H1 (cell line): Measurements from ENCODE around the gene KIF5A. TPM values are rescaled to one million over a fixed set of nuclear protein-coding genes. Genes with fewer than 3 reads are reported as not detected.

ENCODE experiments used
- GABPA ChIP-seq: IDR thresholded peaks from 2 replicates; pipeline ENCODE4 v1.6.1; 2011; ENCODE audit warnings: mild to moderate bottlenecking, low read length, moderate library complexity, borderline replicate concordance; ENCODE audit not compliant: insufficient read depth
- JUN ChIP-seq: IDR thresholded peaks from 2 replicates; pipeline ENCODE4 v1.6.1; 2011; ENCODE audit warnings: low read depth, mild to moderate bottlenecking, improper control_type of control experiment, low read length
- KDM5A ChIP-seq: fragments of 200-600 bp; IDR thresholded peaks from 2 replicates; pipeline ENCODE4 v1.7.1; 2012; ENCODE audit warnings: mild to moderate bottlenecking, low read length, inconsistent platforms, mixed read lengths
- polyA plus RNA-seq, 7 experiments: library from polyadenylated mRNA; depleted of rRNA in 3 of 7; stranded (reverse) in 5 of 7; unstranded in 2 of 7; fragments of >200 nt in 5 of 7; fragments of 200-250 nt in 2 of 7; gene quantifications; 1 replicate in 5 of 7; 2 replicates in 1 of 7; 4 replicates in 1 of 7; pipeline versions ENCODE4 v1.2.1 to v1.2.3, GENCODE V29; 2011 to 2013; ENCODE audit warnings: missing spikeins in 2 of 7, mixed read lengths in 2 of 7
- total RNA-seq: library from RNA; stranded (reverse); fragmentation: NEBNext Ultra II Directional; extraction: Animal tissue kit (Norgen Biotek cat#: 25700); gene quantifications from 2 replicates; pipeline ENCODE4 v1.2.1, GENCODE V29; 2021
- TF ChIP-seq, protein P1 (sequence below): IDR thresholded peaks from 2 replicates; pipeline ENCODE4 v1.6.1; 2012; ENCODE audit warnings: inconsistent platforms

Gene KIF5A
- total and polyA plus RNA-seq, 2 of the 8 experiments (the other 6 are each of a cell fraction or from before 2014, with no cell fraction given): 10.7 to 21.9 TPM

DNA sequence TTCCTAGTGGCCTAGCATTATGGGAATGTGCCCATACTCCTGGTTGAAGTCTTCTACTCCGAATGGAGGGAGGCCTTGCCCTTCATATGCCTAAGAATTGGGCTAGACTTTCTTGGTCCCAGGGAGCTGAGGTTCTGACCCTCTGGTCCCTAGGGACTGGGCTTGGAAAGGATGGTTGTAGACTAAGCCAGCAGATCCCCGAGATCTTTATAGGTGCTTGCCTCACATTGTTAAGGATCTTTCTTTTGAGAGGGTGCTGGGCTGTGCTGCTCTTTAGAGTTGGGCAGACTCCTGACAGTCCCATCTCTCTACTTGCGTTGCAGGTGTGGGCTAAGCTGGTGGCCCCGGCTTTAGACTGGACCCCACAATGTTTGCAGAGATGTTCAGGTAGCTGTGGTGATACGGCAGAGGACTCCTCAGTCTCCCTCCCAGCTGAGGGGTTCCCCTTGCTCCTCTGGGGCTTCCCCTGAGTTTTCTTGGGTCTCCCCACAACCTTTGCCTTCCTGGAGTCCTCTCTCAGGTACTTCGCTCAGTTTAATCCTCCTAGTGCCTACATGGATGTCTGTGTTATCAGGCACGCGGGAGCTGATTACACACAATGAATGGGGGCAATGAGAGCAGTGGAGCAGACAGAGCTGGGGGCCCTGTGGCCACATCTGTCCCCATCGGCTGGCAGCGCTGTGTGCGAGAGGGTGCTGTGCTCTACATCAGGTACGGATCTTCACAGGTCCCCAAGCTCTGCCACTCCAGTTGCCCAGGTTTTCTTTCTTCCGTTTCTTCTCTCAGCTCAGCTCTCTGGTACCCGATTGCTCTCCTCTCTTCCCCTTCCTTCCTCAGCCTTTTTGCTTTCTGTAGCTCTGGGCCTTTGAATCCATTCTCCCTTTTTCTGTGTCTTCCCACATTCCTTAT, 25.9 kb upstream of the KIF5A start (continued):
- no peak for TF ChIP-seq KDM5A
- no peak for TF ChIP-seq GABPA
- TF ChIP-seq, protein P1, sequence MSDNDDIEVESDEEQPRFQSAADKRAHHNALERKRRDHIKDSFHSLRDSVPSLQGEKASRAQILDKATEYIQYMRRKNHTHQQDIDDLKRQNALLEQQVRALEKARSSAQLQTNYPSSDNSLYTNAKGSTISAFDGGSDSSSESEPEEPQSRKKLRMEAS: no peak
- TF ChIP-seq JUN: no peak
